ENCODE measurements around the gene KCNB1.

Gene KCNB1

DNA sequence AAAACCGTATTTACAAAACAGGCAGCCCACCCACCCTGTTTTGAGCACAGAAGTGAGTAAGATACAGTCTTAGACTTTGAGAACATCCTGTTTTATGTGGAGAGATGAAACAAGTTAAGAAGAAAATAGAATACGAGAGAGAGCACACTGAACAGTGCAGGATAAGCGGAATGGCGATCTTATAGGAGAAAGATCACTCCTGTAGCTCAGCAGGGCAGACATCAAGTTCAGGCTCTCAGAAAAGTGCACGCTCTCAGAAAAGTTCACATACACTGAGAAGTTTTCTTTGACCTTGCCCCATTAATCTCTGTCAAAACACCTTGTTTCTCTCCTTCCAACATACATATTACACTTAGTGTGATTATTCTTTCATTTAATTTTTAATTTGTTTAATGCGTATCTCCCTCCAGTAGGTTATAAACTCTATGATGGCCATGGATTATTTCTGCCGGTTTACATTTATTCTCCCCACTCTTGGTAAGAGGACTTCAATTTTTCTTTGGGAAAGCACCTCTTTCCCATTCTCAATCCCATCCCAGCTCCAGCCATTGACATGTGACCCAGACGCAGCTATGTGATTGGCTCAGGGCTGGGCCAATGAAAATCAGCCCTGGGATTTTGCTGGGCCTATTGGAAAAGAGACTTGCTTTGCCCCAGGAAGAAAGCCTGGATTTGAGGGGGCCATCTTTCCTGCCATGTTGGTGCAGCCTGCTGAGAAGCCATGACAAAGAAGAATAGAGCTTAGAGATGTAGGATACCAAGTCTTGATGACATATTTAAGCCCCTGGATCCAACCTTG is 16.2 kb downstream of the KCNB1 start:
- no peak for DNase-seq

DNA sequence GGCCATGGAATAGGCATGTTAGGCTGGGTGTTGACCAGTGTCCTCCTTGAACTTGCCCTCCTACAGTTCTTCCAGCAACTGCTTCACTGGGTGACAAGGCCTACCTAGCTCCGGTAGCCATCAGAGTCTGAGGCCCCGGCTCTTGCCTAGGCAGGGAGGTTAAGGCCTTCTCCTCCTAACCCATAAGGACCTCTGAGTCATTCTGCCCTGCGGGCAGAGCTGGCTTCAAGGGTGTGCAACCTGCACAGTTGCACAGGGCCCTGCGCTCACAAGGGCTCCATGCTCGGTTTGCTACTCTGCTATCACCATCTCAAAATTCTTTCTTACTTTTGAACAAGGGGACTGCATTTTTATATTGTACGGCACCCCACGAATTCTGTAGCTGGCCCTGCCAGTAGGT is 17.9 kb downstream of the KCNB1 start:
- DNase-seq, result no peak

DNA sequence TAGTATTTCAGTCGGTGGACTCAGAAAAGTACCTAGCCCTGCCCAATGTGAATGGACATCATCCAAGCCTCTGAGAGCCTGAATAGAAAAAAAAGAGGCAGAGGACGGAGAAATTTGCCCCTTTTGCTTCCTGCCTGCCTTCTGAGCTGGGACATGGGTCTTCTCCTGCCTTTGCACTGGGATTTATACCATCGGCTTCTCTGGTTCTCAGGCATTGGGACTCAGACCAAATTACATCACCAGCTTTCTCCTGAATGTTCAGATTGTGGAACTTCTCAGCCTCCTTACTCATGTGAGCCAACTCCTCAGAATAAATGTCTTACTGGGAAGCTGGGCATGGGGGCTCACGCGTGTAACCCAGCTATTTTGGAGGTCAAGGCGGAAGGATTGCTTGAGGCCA is 19.8 kb downstream of the KCNB1 start:
- no peak for DNase-seq

DNA sequence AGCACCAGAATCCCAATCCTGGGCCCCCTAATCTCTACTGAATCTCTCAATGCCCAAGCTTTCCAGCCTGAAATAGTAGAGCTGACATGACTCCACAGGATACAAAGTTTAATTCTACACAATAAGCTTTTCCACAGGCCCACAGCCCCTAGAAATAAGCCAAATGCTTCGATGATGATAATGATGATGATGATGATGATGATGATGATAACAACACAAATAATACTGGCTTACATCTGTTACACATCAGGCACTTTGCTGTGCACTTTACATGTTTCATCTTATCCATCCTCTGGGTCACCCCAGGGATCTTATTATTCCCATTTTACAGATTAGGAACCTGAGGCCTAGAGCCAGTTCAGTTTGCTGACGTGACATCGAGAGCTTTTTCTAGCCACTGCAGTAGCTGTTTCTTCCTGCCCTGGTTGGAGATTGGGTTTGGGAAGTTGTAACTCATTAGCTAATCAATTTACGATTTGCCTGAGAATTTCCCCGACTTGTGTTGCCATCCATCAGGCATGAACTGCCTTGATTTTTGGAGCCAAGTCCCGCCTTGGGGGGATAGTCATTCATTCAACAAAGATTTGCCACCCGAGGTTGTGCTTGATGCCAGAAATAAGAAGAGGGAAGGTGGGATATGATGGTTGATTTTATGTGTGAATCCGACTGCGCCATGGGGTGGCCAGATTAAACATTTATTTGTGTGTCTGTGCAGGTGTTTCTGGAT is 20.4 kb downstream of the KCNB1 start:
- no peak for DNase-seq

DNA sequence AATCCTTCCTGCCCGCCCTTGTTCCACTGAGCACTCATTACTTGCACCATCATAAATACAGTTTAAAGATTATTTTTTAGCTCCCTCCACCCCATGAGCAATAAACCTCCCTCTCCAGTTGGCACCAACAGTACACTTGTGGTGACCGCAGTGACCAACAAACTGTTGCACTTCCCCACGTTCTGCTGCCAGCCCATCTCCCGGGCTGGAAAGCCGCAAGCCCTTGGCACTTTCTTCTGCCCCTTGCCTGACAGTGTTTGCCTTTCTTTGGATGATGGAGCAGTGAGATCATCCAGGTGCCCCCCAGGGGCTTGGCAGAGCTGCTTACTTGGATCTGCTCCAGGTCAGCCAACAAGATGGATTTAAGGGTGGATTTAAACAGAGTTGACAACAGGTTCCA is 21.6 kb downstream of the KCNB1 start:
- no peak for DNase-seq

DNA sequence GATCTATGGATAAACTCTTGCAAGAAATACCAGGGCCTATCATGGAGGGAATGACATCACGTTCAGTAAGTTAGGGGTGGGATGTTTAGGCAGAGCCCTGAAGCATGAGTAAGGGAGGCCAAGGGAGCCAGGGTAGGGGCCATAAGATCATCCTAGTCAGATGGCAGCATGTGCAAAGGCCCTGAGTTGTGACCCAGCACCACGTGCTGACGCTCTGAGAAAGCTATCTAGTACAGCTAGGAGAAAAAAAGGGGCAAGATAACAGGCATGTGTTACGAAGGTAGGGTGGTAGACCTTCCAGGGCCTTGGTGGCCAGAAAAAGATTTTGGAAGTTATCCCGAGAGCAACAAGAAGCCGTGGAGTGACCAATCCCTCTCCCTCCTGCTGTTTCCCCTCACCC is 22.3 kb downstream of the KCNB1 start:
- DNase-seq, result no peak

DNA sequence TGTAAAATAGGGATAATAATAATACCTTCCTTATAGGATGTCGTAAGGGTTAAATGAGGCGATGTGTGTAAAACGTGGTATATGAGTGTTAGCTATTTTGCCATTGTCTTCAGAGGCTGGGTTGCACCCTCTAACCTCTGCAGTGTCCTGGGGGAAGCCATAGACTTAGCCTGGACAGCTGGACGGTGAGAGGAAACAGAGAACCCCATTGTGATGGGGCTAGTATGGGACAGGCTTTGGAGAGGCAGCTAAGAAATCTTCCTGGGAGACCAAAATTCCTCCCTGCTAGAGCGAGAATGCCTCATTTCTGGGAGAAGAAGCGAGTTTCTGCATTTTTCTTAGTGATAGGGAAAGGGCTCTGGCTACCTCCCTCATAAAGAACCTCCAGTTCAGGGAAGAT is 22.8 kb downstream of the KCNB1 start:
- no peak for DNase-seq

DNA sequence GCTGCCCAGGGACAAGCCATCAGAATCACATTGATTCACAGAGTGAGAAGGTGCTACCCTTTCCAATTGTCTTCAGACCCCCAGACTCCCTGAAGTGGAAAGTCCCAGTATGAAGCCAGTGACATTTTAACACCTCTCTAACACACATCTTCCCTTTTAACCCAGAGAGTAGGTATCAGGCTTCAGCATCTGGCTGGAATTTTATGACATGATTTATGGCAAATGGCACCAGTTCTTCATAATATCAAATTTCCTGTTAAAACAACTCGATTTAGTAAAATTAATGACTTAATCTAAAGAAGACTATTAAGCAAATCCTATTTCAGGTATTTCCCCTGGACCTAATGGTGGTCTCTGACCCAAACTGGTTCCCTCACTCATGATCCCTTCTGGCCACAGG is 25.0 kb downstream of the KCNB1 start:
- DNase-seq, result no peak

DNA sequence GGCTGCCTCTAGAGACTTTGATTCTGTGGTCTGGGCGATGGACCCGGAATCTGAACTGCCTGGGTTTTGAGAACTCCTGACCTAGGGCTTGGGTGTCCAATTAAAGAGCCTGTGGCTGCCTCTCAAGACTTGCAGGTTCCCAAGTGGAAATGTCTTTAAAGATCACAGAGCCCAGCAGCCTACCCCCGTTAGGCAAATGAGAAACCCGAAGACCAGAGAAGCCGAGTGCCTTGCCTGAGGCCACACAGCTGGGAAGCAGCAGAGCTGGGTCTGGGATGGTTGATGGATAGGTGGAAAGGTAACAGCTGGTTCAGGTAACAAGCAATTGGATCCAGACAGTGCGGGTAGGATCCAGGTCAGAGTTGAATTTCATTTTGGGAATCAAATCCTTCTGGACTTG is 25.8 kb downstream of the KCNB1 start:
- DNase-seq, result no peak

DNA sequence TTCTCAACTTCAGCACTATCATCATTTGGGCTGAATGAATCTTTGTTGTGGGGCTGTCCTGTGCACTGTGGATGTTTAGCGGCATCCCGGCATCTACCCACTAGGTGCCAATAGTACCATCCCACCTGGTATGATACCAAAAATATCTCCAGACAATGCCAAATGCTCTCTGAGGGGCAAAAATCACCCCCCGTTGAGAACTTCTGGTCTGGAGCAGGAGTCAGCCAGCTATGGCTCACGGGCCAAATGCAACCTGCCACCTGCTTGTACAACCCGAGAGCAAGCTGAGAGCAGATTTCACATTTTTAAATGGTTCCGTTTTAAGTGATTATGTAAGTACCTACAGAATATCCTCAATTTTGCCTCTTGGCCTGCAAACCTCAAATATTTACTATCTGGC is 26.8 kb downstream of the KCNB1 start:
- no peak for DNase-seq

DNA sequence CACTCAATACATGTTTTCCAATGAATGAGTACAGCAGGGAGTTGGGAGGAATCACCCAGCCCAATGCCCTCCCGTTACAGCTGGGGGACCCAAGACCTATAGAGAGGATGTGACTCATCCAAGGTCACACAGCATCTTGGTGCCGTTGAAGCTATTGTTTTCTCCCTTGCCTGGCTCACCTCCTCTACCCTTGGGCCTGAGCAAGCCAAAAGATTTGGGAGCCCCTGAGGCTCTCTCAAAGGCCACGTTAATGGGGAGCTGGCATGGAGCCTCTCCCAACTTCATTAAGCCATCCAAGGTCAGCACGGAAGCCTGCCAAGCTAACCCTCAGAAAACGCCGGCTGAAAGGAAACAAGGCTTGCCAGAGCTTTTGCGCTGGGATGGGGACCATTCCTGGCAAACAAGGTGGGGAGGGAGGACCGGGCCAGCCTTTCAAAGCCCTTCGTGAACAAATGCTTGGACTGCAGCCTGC is 30.4 kb downstream of the KCNB1 start:
- DNase-seq, result no peak

DNA sequence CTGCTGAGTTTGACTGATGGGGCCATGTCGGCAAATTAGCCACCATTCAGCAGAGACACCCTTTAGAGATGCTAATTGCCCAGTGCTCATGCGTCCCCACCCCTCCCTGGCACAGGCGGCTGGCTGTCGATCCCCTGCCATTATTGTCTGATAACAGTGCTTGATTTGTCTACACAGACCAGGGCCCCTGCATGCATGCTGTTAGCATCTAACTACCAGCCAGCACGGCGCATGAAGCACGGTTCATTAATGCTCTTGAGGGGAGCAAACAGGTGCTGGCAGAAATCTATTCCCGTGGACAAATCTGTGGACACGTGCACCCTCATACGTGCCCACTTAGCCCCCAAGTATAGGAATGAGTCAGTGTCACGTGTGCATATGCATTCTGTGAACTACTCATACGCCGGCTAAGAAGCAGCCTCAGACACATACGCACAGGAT is 32.2 kb downstream of the KCNB1 start:
- DNase-seq, result no peak

DNA sequence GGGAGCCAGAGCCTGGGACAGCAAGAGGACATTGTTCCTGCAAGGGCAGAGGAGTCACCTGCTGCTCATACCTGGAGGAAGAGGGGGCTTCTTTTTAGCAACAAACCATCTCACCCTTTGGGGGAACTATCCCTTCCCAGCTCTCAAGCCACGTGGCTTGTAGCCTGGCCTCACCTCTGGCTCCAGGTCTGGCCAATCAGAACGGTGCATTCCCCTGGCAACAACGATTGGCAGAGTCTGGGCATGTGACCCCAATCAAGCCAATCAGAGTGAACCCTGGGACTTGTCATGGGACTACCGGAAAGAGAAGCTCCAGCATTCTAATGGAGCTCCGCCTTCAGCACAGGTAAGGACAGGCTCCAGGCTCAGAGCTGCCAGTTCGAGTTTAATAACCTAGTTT is 33.6 kb downstream of the KCNB1 start:
- DNase-seq, result no peak

DNA sequence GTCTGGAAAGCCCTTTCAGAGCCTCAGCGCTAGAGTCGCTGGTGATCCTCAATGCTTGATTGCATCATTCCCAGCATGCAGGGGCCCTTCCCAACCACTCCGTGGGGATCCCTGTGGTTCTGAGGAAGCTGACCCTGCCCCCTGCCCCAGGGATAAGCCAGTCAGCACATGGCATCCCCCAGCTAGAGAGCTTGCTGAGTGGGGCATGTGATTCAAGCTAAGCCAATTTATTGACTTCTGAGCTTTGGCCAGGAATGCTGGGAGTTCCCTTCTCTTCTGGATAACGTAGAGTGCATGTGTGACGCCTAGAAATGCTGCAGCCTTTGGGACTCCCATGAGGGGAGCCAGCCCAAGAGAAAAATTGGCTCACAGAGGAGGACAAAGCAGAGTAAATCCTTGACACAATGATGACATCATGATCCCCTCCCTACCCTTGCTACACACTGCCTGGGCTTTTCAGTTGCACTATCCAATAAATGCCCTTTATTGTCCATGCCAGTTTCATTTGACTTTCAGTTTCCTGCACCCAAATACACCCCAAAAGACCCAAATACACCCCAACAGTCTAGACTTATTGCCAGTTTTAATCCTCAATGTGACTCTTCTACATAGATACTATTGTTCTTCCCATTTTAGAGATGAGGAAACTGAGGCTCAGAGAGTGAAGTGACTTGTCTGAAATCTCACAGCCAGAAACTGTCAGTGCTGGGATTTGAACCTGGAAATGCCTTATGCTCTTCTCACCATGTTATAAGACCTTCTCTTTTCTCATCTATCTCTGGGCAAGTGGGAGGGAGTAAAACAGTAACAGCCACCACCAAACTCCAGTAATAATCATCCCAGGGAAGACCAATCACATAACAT is 34.3 kb downstream of the KCNB1 start:
- DNase-seq, result no peak

DNA sequence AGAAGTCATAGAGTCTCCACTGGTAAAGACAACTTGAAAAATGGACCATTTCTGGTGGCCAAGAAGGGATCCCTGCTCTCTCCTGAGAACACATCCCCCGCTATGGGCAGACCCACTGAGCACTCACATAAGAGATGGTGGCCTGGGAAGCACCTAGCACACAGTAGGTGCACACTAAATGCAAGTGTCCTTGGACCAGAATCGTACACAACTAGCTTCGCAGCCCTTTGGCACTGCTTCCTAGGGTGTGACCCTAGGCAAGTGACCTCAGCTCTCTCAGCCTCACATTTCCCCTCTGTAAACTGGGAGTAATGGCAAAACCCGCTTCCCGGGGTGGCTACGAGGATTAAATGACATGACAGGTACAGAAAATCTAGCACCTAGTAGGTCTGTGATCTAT is 35.1 kb downstream of the KCNB1 start:
- no peak for DNase-seq

DNA sequence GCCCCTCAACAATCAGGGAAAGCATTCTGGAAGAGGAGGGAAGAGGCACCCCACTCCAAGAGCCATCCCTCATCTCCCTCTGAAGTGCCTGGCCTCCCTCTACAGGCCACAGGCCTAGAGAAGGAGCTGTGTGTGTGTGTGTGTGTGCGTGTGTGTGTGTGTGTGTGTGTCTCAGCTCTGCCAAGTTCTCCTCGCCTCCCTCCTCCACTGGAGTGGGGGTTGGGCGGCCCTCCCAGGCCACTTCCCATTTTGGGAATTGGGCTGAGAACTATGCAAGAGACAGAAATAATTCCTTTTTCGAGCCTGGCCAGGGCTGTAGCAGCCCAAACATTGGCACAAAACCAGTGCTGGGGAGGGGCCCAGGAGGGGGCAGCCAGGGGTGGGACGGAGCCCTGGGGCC is 35.7 kb downstream of the KCNB1 start:
- DNase-seq, result no peak

DNA sequence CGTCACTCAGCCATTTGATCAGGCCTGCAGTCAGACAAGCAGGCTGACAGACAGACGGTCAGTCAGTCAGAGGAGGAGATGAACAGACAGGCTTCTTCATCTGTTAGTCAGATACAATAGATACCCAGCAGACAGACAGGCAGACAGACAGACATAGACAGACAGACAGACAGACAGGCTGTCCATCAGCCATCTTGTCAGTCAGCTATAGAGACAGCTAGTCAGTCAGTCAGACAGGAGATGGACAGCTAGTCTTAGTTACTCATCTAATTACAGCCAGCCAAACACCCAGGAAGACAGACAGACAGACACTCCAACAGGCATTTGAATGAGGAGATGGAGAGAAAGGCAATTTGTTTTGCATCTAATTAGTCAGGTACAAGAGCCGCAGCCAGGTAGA is 36.4 kb downstream of the KCNB1 start:
- no peak for DNase-seq

DNA sequence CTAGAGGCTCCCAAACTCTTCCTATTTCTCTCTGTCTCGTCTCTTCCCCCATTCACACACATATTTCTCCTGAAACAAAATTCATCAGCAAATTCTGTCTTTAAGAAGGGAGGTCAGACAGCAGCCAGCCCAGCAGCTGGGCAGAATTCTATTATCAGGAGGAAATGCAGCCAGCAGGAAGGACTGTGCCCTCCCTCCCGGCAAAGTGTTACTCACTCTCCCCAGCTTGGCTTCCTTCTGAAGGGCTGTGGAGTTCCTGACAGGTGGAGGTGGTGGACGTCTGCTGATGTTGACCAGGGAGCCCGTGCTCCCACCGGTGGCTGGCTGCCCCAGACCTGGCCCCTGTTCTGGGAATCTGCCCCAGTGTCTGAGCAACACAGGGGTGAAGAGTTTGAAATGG is 37.3 kb downstream of the KCNB1 start:
- DNase-seq, result no peak

DNA sequence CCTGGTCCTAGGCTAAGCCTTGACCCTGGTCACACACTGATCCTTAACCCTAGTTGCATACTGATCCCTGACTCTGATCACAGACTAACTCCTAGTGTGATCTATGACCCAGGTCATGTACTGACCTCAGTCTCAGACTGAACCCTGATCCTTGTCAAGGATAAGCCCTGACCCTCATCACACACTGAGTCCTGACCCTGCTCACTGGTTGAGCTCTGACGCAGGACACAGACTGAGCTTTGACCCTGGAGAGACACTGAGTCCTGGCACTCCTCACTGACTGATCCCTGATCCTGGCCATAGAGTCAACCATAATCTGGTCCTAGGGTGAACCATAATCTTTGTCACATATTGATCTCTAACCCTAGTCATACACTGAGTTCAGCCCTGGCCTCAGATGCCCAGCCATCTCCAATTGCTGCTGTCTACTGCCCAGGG is 37.9 kb downstream of the KCNB1 start:
- no peak for DNase-seq

DNA sequence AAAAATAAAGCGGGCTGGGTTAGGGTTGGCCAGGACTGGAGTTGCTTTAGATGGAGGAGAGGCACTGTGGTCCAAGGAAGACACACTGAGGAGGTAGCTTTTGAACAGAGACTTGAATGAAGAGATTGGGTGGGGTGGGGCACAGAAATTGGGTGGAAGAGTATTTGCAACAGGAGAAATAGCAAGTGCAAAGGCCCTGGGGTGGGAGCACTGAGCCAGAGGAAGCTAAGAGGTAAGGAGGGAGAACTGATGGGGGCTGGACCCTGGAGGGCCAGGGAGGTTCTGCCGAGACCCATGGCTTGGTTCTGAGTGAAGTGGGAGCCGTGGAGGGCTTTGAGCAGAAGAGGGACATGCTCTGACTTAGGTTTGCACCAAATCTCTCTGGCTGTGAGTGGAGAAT is 45.4 kb downstream of the KCNB1 start:
- no peak for DNase-seq

DNA sequence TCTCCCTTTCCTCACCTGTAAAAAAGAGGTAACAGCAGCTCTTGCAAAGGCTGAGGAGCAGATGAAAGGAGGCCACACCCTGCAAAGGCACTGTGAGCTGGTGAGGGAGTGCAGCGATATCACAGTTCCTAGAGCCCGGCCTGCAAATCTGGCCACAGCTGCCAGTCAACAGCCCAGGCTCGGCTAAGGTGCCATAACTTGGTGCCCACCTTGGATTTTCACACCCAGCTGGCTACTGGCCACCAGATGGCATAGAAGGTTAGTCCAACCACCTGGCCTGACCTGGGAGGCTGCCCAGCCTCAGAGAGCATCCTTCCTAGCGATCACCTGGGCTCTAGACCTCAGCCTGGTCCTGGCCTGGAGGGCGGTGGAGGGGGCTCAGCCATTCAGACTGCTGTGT is 46.8 kb downstream of the KCNB1 start:
- no peak for DNase-seq

DNA sequence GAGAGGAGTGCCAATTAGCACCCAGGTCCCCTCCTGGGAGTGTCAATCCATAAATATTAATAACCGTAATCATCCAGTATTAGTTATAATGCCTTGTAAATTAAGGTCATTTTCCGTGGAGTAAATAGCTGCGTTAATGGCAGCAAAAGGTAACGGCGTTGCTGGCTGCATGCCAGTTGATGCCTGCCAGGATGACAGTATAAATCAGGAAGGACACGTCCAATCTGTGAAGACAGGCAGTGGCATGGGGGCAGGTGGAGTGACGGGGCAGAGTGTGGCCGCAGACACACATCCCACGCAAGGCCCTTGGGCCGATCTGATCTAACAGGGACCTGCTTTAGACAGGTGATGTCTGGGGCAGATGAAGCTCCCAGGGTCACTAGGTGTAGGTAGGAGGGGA is 49.1 kb downstream of the KCNB1 start:
- DNase-seq, result no peak

DNA sequence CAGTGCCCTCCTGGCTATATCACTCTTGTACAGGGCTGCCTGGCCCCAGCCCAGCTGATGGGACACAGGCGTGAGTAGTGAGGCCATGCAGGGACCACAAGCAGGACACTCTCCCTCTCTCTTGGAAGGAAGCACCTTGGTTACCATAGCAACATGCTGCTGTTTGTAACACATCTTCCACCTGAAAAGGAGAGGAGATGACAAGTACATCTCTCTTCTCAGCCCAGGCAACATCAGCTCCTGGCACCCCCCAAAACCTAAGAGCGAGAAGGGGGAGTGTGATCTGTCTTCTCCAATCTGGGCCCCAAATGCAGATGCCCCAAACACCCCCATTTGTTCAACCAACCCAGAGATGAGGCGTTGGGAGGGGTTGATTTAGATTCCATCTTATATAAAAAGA is 49.9 kb downstream of the KCNB1 start:
- DNase-seq, result no peak

DNA sequence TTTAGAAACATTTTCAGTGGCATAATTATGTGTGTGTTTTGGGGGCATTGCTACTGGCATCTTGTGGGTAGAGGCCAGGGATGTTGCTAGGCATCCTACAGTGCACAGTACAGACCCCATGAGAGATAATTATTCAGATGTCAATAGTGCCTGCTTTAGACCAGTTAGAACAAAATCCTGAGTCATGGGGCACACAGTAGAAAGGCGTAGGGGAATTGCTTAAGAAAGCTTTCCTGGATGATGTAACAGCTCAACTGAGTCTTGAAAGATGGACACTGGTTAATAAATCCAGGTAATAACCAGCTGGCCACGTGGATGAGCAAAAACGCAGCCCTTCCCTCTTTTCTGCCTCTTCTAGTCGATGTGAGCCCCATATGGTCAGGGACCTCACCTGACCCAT is 51.1 kb downstream of the KCNB1 start:
- DNase-seq, result no peak
